SK-N-SH treated with all-trans-retinoic acid at 6 μM for 48 hours (cell line): ENCODE measurements around the gene FOXE3.

ENCODE experiments used
- BACH2 ChIP-seq: fragments of 250-450 bp; sonication (Bioruptor Pico); IDR thresholded peaks from 2 replicates; pipeline ENCODE4 v1.9.0; 2021; ENCODE audit warnings: mild to moderate bottlenecking, borderline replicate concordance
- ESRRG ChIP-seq: fragments of 250-450 bp; sonication (Bioruptor Pico); IDR thresholded peaks from 2 replicates; pipeline ENCODE4 v1.6.1; 2021; ENCODE audit warnings: mild to moderate bottlenecking
- RARB ChIP-seq: fragments of 250-450 bp; sonication (Bioruptor Pico); IDR thresholded peaks from 2 replicates; pipeline ENCODE4 v1.8.0; 2021; ENCODE audit warnings: mild to moderate bottlenecking, moderate library complexity
- SNAI2 ChIP-seq: fragments of 250-450 bp; sonication (Bioruptor Pico); IDR thresholded peaks from 2 replicates; pipeline ENCODE4 v1.5.0; 2020; ENCODE audit warnings: mild to moderate bottlenecking, moderate library complexity
- ZC3H10 ChIP-seq: fragments of 250-450 bp; sonication (Bioruptor Pico); IDR thresholded peaks from 2 replicates; pipeline ENCODE4 v1.5.1; 2021; ENCODE audit warnings: mild to moderate bottlenecking, moderate library complexity
- ZFP3 ChIP-seq: fragments of 250-450 bp; sonication (Bioruptor Pico); IDR thresholded peaks from 2 replicates; pipeline ENCODE4 v1.5.0; 2020; ENCODE audit warnings: mild to moderate bottlenecking, moderate library complexity
- ZFP30 ChIP-seq: fragments of 450-650 bp; formaldehyde crosslinking; IDR thresholded peaks from 2 replicates; pipeline ENCODE4 v1.5.0; 2022; ENCODE audit warnings: mild to moderate bottlenecking, moderate library complexity
- ZNF565 ChIP-seq: fragments of 450-650 bp; formaldehyde crosslinking; conservative IDR thresholded peaks from 2 replicates; pipeline ENCODE4 v1.5.0; 2020; ENCODE audit warnings: low read depth, mild to moderate bottlenecking, moderate library complexity
- TF ChIP-seq, protein P1 (sequence below): fragments of 250-450 bp; sonication (Bioruptor Pico); IDR thresholded peaks from 2 replicates; pipeline ENCODE4 v1.8.0; 2020; ENCODE audit warnings: mild to moderate bottlenecking, moderate library complexity, borderline replicate concordance
- TF ChIP-seq, protein P2 (sequence below): fragments of 250-450 bp; sonication (Bioruptor Pico); IDR thresholded peaks from 2 replicates; pipeline ENCODE4 v1.5.1; 2020; ENCODE audit warnings: low read depth, mild to moderate bottlenecking, moderate library complexity
- TF ChIP-seq, protein P3 (sequence below): fragments of 250-450 bp; sonication (Bioruptor Pico); IDR thresholded peaks from 2 replicates; pipeline ENCODE4 v1.5.0; 2020; ENCODE audit warnings: mild to moderate bottlenecking, moderate library complexity

DNA sequence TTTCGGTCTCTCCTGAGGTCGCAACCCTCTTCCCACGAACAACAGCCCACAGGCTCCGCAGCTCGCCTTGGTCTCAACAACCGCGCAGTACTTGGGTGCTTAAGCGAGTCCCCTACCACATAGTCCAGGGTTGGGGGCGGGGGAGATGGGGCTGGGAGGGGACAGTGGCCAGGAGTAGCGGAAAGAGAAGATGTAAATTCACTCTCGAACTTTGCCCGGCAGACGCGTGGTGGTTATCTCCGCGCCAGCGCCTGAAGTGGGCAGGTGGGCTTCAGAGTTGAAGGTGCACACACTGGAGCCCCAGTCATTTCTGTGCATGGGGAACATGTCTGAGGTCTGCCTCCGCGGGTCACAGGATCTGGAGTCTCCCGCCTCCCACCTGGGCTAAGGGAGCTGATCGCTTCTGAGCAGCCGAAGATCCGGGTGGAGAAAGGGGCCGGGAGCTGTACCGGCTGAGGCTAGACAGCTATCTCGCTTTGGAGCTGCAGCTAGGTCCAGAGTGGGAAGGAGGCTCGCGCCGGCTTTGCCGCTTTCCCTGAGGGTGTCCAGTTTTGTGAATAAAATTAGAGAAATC lies 17.5 kb downstream of the FOXE3 start:
- TF ChIP-seq SNAI2 (no peak), ESRRG (CRISPR knock-in tag) (no peak), RARB (CRISPR knock-in tag) (no peak), ZFP30 (no peak), ZNF565 (CRISPR knock-in tag) (no peak), ZC3H10 (CRISPR knock-in tag) (no peak), ZFP3 (CRISPR knock-in tag) (no peak), BACH2 (CRISPR knock-in tag) (no peak)
- TF ChIP-seq, protein P1, sequence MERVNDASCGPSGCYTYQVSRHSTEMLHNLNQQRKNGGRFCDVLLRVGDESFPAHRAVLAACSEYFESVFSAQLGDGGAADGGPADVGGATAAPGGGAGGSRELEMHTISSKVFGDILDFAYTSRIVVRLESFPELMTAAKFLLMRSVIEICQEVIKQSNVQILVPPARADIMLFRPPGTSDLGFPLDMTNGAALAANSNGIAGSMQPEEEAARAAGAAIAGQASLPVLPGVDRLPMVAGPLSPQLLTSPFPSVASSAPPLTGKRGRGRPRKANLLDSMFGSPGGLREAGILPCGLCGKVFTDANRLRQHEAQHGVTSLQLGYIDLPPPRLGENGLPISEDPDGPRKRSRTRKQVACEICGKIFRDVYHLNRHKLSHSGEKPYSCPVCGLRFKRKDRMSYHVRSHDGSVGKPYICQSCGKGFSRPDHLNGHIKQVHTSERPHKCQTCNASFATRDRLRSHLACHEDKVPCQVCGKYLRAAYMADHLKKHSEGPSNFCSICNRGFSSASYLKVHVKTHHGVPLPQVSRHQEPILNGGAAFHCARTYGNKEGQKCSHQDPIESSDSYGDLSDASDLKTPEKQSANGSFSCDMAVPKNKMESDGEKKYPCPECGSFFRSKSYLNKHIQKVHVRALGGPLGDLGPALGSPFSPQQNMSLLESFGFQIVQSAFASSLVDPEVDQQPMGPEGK (CRISPR knock-in tag), result no peak
- TF ChIP-seq, protein P2, sequence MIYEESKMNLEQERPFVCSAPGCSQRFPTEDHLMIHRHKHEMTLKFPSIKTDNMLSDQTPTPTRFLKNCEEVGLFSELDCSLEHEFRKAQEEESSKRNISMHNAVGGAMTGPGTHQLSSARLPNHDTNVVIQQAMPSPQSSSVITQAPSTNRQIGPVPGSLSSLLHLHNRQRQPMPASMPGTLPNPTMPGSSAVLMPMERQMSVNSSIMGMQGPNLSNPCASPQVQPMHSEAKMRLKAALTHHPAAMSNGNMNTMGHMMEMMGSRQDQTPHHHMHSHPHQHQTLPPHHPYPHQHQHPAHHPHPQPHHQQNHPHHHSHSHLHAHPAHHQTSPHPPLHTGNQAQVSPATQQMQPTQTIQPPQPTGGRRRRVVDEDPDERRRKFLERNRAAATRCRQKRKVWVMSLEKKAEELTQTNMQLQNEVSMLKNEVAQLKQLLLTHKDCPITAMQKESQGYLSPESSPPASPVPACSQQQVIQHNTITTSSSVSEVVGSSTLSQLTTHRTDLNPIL (CRISPR knock-in tag), result no peak
- TF ChIP-seq, protein P3, sequence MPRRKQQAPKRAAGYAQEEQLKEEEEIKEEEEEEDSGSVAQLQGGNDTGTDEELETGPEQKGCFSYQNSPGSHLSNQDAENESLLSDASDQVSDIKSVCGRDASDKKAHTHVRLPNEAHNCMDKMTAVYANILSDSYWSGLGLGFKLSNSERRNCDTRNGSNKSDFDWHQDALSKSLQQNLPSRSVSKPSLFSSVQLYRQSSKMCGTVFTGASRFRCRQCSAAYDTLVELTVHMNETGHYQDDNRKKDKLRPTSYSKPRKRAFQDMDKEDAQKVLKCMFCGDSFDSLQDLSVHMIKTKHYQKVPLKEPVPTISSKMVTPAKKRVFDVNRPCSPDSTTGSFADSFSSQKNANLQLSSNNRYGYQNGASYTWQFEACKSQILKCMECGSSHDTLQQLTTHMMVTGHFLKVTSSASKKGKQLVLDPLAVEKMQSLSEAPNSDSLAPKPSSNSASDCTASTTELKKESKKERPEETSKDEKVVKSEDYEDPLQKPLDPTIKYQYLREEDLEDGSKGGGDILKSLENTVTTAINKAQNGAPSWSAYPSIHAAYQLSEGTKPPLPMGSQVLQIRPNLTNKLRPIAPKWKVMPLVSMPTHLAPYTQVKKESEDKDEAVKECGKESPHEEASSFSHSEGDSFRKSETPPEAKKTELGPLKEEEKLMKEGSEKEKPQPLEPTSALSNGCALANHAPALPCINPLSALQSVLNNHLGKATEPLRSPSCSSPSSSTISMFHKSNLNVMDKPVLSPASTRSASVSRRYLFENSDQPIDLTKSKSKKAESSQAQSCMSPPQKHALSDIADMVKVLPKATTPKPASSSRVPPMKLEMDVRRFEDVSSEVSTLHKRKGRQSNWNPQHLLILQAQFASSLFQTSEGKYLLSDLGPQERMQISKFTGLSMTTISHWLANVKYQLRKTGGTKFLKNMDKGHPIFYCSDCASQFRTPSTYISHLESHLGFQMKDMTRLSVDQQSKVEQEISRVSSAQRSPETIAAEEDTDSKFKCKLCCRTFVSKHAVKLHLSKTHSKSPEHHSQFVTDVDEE (CRISPR knock-in tag), result no peak
